NCI-H524 treated with DMSO at 0.1 percent for 48 hours (cell line): ENCODE results near the gene ADAMTS18.
"Not testable (repeated sequence)": the region's sequence is repeated elsewhere in the genome, so short reads cannot be mapped to it uniquely, and the experiment has no call there.

Experiments
- DNase-seq: peaks from one replicate; lab custom pipeline; 2025; lab: John Stamatoyannopoulos, UW

Gene ADAMTS18, protein sequence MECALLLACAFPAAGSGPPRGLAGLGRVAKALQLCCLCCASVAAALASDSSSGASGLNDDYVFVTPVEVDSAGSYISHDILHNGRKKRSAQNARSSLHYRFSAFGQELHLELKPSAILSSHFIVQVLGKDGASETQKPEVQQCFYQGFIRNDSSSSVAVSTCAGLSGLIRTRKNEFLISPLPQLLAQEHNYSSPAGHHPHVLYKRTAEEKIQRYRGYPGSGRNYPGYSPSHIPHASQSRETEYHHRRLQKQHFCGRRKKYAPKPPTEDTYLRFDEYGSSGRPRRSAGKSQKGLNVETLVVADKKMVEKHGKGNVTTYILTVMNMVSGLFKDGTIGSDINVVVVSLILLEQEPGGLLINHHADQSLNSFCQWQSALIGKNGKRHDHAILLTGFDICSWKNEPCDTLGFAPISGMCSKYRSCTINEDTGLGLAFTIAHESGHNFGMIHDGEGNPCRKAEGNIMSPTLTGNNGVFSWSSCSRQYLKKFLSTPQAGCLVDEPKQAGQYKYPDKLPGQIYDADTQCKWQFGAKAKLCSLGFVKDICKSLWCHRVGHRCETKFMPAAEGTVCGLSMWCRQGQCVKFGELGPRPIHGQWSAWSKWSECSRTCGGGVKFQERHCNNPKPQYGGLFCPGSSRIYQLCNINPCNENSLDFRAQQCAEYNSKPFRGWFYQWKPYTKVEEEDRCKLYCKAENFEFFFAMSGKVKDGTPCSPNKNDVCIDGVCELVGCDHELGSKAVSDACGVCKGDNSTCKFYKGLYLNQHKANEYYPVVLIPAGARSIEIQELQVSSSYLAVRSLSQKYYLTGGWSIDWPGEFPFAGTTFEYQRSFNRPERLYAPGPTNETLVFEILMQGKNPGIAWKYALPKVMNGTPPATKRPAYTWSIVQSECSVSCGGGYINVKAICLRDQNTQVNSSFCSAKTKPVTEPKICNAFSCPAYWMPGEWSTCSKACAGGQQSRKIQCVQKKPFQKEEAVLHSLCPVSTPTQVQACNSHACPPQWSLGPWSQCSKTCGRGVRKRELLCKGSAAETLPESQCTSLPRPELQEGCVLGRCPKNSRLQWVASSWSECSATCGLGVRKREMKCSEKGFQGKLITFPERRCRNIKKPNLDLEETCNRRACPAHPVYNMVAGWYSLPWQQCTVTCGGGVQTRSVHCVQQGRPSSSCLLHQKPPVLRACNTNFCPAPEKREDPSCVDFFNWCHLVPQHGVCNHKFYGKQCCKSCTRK (N-terminal part only)

DNA sequence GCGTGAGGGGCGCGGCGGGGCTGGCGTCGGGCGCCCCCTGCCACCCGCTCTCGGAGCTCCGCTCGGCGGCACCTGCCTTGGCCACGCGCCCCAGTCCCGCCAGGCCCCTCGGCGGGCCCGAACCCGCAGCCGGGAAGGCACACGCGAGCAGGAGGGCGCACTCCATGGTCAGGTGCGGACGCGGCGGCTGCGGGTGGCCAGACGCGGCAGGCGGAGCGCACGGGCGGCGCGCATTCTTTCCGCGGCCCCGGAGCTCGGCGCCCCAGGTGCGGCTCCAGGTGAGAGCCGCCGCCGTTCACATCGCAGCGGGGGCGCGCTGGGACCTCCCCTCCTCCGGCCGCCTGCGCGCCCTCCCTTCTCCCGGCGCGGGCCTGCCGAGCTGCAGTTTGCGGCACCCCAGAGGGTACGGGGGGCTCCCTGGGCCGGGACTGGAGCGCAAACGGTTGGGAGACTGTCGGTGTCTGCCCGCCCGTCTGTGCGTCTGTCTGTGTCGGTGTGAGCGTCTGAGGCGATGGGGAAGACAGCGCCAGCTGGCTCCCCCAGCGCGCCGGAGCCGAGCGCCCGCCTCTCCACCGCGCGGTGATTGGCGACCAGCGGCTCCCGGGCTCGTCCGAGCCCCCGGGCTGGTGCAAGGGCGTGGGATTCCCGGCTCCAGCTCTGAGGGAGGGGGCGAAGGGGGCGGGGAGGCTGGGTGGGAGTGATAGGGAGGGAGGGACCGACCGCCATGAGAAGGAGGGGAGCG is at the start of gene ADAMTS18:
Gene ADAMTS18, minus strand, starts transcription at position 505 of the 742 bp plus-strand sequence. Its CDS starts 339 bp downstream, at position 166.
- no peak for DNase-seq

DNA sequence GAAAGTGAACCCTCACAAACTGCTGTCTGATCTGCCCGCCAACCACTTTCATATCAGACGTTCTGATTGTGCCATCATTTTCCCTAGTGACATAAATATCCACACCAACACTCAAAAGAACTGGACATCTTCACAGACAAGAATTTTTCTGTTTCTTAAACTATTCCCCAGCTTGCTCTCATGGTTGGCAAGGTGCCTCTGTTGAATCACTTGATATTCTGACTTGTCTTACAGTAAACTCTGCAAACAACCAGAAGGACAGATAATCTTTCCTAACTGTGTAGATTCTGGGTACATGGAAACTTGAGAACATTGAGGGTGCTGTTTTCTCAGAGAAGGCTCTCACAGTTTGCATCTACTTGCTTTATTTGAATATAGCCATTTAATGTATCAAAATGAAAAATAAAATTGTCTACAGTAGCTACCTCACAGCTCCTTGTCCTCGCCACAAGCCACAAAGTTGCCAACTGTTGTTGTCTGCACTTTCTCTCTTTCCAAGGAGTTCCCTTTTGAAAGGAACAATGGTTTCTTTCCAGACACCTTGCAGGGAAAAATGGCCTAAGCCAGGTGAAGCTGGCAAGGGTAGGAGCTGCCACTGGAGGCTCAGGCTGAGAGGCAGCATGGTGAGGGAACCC is 46.0 kb upstream of the ADAMTS18 start:
- no peak for DNase-seq

DNA sequence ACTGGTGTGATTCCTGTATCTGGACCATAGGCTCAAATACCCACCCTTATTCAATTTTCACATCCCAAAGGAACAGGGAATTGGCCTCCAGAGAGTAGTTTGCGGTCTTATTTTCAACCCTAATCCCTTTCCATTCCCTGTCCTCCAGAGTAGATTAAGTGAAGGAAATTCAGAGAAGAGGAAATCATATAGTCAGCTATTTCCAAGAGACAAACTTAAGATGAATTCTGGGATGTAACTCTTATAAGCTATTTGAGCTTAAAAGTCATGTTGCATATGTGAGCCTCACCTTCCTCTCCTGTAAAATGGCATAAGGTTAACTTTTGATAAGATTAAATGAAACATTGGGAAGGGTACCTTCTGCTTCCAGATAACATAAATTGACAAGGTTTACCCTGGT is 37.4 kb upstream of the ADAMTS18 start:
- no peak for DNase-seq

DNA sequence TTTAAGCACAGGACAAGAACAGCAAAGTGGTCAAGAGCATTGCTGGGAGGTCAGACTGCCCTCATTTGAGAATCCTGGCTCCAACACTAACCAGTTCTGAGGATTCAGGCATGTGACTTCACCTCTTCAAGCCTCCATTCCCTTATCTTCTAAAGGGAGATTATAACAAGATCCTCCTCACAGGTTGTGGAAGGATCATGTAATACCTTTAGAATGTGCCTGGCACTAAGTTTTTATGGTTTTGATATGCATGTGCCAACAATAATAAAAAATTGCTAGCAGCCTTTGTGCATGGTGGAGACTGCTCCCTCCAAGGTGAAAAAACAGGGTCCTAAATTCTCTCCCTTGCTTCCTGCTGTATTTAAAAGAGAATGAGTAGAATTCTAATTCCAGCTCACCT is 36.0 kb upstream of the ADAMTS18 start:
- no peak for DNase-seq

DNA sequence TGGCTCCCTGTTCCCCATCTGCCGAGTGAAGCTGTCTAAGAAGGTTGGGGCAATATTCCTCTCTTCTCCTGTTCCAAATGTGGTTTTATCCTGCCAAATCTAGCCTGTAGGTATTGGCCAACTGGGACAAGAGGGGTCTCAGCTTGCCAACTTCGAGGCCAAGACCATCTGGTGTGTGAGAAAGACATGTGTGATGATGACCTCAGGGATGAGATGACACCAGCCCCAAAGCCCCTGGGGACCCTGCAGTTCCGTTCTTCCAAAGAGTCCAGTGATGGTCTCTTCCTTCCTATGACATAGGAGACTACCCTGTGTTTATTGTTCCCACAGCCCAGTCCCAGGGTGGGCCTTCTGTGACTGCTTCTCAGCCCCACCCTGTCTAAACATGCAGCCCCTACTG is 34.8 kb upstream of the ADAMTS18 start:
- no peak for DNase-seq

DNA sequence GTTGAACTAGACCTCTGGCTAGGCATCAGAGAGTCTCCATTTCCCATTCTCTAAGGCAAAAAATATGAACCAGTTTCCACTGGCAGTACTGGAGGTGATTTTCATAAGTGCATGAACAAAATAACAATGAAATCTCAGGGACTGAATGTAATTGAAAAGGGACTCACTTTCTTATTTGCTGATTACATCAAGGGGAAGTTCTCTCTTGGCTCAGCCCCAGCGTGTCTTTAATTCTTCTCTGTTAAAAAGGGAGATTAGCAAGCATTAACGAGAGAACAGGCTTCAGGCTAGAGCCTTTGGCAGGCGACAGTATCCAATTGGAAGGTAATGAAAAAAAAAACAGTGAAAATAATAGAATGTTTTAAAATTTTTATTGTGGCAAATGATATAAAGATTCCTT is 34.0 kb upstream of the ADAMTS18 start:
- no peak for DNase-seq

DNA sequence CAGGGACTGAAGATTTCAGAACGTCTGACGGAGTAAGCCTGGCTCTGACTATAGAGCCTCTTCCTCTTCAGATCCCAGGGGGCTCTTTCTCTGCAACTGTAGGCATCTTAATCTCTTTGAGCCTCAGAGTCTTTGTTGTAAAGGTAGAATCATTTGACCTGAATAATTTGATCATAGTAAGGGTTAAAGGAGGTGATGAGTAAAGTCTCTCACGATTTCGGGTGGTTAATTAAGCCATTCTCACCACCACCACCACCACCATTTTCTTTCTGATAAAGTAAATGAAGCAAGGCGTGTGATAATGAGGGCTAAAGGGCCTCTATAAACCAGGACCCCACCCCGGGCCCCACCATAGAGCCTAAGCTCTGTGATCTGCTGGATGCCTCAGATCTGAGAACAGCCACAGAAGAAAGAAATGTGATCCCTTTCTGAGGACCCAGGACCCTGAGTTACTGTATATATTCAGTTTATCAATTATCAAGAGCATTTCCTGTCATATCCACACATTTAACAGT is 33.0 kb upstream of the ADAMTS18 start:
- no peak for DNase-seq

DNA sequence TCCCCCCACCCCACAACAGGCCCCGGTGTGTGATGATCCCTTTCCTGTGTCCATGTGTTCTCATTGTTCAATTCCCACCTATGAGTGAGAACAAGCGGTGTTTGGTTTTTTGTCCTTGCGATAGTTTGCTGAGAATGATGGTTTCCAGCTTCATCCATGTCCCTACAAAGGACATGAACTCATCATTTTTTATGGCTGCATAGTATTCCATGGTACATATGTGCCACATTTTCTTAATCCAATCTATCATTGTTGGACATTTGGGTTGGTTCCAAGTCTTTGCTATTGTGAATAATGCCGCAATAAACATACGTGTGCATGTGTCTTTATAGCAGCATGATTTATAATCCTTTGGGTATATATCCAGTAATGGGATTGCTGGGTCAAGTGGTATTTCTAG is 28.8 kb upstream of the ADAMTS18 start:
- DNase-seq = not testable (repeated sequence)

DNA sequence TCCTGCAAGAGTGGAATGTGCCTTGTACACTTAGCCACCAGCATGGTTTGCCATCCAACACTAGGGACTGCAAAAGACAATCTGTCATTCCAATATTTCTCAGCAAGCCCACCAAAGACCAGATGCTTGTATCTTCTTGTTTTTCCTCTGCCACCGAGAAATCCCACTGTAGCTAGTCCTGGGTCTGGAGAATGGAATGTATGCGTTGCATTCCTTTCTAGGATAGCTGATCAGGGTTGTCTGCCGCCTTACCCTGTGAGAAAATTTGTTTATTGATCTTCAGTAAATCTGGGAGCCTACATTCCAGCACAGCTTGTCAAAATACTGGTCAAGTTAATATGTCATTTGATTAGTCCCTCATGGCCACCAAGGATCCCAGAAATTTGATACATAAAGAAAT is 28.1 kb upstream of the ADAMTS18 start:
- no peak for DNase-seq

DNA sequence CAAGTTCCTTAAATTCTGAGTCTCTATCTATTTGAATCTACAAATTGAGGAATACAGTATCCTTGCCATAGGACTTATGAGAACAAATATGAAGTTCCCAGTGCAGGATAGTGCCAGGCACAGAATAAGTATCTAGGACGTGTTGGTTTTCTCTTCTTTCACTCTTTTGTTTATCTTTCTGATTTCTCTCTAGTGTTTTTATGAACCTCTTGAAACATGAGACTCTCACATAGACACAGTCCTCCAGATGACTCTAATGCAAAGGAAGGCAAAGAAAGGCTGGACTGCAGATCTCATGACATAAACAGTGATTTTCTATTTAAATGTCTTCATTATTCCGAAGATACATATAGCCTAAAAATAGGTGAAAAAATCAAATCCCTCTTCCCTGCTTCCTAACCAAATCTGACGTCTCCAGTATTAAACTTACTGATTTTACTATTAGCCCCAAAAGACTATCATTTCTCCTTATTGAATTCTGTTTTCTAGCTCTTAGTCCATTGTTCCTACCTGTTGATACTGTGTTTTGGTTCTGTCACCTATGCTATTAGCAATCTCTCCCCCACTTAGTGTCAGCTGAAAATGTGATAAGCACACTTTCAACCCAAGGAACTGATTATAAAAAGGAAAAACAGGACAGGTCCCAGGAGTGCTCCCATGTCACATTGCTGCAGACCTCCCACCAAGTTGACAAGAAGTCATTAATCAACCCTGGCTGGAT is 24.9 kb upstream of the ADAMTS18 start:
- no peak for DNase-seq

DNA sequence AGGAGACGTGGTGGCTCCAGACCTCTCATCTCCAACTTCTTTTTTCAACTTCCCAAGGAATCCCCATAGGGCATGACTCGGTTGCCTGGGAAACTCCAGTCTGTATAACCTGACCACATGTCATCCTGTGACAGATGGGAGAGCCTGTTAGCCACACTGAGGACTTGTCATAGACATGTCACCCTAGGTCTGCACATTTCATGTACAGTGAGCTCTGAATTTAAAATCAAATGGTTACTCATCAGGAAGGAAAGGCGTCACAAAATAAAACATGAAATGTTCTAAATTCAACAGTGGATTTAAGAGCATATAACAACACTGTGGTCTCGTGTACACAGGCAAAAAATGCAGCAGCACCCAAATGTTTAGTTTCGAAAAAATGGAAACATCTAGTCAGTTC is 22.2 kb upstream of the ADAMTS18 start:
- peak; percentile 48 for DNase-seq

DNA sequence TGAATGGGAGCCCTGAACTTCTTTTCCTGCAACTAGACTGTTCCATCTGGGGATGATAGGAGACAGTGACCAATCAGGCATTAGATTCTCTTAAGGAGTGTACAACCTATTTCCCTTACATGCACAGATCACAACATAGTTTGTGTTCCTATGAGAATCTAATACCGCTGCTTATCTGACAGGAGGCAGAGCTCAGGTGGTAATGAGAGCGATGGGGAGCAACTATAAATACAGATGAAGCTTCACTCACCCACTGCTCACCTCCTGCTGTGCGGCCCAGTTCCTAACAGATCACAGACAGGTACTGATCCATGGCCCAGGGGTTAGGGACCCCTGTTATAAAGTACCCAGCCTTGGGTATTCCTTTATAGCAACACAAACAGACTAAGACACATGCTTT is 17.4 kb upstream of the ADAMTS18 start:
- no peak for DNase-seq

DNA sequence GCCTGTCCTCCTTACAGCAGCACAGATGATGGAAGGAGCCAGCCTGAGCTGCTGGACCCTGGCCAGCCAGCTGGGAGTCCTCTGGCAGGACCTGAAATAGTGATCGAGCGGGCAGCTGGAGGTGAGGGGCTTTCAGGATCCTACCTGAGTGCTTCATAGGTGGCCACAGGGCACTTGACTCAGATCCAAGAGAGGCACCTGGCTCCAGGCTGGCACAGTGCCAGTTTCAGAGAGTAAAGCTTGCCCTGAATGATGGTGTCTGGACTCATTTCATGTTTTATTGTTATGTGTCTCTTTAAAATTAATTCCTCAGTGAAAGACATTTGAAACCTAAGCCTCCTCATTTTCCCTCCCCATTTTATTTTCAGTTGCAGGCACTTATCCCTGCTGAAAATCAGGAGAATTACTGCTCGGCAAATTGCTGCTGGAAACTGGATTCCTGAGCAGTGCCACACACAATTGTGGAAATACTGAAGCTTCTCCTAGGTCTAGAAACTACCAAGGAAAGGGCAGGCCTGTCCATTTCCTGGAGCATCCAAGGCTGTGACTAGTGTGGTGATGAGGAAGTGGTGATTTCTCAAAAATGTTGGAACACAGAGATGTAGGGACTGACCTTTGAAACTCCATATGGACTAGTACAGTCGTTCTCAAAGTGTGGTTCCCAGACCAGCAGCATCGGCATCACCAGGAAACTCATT is 16.1 kb upstream of the ADAMTS18 start:
- DNase-seq = no peak

DNA sequence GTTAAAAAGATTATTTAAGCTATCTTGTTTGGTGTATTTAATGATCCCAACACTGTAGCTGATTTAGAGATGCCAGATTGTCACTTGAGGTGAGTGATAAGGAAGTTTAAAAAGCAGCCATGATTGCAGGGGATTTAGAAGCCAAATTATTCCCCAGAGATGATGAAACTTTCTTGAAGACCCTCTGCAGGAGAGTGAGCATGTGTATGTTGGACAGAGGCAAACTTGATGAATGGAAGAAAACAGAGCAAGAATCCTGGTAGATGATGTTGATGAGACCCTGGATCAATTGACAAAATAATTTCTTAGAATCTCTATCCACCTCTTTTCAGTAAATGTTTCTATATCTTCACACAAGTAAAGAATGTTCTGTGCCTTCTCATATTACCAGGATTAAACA is 14.4 kb upstream of the ADAMTS18 start:
- no peak for DNase-seq

DNA sequence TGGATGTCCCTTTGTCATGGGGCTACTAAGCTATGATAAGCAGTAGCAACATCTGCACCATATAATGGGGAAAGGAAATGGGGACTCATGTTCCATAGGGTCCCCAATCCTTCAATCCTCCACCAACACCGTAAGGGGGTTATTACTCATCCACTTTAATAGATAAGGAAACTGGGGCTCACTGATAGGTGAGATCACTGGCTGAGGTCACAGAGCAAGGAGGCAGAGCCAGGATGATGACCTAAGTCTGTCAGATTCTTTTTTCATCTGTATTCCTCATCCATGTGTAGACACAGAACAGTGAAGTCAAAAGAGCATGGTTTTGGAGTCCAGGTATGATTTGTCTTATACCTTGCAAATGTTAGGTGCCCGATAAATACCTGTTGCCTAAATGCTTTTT is 10.5 kb upstream of the ADAMTS18 start:
- DNase-seq = no peak

DNA sequence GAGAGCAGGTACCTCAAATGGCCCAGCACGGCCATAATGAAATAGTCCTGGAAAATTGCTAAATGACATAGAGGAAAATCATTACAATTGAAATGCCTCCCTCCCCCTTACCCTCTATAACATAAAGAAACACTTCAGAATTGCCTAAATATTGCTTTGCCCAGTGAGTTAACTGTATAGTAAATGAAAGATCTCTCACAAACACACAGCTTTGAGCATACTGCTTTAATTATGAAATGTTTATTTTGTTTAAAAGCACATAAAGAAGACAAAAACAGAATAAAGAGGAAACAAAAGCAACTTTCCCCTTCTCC is 9.3 kb upstream of the ADAMTS18 start:
- no peak for DNase-seq

DNA sequence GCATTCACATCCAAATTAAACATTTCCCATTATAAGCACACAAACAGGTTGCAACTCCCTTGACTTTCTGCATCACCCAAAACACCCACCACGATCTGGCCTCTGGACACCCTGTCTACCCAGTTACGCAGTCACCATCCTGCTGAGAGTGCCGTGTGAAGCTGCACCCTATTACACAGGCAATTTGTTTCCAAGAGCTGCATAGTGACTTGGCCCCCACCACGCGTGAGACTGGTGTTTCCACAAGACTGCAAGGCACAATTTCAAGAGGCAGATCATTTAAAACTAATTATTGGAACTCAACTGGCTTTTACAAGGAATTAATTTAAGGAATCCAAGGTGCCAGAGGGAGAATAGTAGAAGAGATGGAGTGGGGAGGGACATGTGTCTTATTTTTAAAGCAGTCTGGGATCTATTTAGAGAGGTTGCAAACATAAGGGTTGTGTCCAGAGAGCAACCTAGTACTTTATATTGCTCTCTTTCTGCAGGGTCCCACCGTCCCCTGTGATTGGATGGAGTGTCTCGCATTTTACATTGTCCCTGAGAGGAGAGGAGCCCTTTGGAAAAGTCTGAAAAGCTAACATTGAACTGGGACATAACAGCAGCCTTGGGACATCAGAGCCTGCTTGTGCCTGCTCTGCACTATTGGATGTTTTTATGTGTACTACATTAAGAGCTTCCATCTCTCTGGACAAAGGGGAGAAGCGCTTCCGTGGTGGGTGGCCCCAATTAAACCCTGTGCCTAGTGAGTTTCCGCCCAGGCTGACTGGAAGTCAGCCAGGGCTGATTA is 8.7 kb upstream of the ADAMTS18 start:
- DNase-seq = no peak

DNA sequence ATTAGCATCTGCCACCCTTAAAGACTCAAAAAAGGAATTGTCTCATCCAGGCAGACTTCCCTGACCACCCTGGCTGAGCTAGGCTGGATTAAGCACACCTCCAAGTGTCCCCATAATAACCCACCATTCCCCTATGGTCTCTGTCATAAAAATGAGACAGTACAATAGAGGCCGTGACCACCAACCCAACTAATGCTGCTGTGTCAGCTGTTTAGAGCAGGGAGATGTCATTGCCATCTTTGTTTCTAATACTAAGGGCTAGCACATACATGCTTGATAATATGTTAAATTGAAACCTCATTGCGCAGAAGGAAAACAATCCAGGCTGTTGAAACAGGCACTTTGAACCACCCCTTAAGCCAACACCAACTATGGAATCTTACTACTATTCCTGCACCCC is 7.2 kb upstream of the ADAMTS18 start:
- no peak for DNase-seq

DNA sequence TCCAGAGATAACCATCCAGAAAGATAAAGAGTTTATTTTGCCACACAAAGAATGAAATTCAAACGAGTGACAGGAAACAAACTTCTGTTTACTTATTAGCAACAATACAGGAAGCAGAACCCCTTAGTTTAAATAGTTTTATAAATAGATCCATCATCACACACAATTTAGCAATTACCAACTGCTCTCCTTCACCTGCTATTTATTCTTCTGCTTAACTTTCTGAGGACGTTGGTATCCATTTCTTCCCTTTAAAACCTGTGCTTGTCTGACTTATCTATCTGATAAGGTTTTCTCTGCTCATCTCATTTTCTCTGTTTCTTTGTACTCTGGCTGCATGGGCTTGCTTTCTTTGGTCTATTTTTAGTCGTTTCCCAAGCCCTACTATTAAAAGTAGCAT is 4.3 kb upstream of the ADAMTS18 start:
- no peak for DNase-seq
